Right kidney (tissue), 1 donor: Measurements from ENCODE around the gene POLR2H.
"Not testable (repeated sequence)": the region's sequence is repeated elsewhere in the genome, so short reads cannot be mapped to it uniquely, and the experiment has no call there.

Source experiments
- DNase-seq: peaks from one replicate; pipeline ENCODE4 v3.0.0-alpha.2; 2016

The POLR2H gene

DNA sequence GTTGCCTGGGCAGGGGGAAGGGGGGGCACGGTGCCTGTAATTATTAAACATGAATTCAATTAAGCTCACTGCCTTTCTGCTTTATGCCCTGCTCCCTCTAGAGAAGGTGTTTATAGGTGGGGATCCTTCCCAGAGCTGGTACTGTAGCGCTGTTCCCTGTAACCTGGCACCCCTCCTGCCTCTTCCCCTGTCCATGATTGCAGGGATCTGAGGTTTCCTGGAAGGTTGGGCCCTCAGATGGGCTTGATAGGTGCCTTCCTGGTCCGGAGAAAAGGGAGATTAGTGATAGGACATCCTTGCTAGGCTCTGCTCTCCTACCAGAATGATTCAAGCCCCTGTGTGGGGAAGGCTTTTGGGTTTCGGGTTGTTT is 26.2 kb upstream of the POLR2H start:
- no peak for DNase-seq

DNA sequence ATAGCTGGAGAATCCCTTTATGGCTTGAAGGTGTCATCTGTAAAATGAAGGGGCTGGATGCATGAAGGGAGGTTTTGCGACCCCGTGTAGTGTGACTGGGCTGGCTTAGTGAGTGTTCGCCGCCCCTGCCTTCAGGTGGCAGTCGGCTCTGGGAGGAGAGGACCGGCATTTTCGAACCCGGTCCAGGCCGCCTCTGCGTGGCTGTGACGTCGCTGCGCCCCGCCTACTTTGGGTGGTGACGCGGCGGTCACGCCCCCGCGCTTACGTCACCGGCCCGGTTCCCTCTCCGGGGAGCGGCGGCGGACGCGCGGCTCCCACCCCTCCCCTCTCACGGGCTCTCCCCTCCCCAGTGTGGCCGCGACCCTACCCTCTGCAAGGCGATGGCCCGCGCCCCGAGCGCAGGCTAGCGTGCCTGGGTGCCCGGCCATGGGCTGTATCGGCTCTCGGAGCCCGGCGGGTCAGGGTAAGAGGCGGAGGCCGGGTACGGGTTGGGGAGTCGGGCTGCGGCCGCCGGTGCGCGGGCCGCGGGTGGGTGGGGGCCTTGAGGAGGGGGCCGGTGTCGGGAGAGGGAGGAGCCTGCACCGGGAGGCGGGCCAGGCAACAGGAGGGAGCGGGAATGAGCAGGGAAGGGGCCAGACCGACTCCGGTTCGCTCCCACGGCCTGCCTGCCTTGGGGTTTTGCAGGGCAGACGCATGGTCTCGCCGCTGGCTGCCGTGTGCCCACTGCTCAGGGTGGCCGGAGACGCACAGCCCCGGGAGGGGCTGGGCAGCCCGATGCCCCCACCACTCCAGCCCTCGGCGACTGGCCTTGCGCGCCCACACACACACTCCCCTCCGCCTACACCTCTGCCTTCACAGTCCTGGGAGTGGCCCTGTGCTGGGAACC is 25.6 kb upstream of the POLR2H start:
- peak; percentile 90 for DNase-seq

DNA sequence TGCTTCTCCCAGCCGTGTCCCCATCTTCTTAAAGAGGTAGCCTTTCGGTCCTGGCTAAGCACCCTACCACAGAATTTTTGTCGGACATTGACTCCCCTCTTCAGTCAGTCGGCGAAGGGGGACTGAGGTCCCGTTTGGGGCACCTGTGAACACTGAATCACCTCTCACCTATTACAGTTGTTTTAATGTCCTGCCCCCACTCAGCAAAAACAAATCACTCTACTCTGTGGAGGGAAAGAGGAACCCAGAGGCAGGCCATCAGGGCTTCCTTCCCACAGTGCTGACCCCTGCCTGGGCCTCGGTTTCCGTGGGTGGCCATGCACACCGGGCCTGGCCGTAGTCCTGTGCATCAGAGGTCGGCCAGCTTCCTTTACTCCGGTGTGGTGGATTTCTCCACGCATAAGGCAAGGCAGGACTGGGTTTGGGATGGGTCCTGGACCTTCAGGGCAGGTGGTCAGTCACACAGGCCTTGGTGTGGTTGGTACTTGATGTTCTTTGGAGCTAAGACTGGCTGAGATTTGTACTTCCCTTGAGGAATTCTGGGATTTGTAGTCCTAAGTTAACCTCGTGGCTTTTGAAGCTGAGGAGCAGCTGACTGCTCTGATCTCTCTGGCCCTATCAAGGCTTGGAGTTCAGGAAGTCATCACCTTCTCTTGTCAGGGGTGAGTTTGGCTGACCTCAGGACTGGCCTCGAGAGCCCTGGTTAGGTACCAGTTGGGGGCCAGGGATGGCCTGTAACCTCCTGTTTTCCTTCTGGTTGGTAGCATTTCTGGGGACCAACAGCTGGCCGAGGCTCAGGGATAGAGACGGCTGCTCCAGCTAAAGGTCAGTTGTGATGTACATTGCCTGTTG is 24.7 kb upstream of the POLR2H start:
- peak; percentile 70 for DNase-seq

DNA sequence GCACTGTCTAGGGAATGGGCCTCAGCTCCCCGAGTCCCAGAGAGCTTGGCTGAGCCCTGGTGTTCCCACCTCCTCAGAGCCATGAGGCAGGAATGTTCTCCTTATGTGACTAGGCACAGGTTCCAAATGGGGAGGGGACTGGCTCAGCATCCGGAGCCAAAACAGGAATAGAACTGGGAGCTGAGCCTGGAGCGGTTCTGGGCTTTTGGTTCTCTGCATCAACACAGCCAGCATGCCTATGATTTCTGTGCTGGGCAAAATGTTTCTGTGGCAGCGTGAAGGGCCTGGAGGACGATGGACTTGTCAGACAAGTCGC is 24.2 kb upstream of the POLR2H start, which contains the start of gene FAM131A:
TSS of gene FAM131A (plus strand) at position 202 of the 316 bp plus-strand sequence. CDS start at position 233, 31 bp downstream.
- DNase-seq: no peak

DNA sequence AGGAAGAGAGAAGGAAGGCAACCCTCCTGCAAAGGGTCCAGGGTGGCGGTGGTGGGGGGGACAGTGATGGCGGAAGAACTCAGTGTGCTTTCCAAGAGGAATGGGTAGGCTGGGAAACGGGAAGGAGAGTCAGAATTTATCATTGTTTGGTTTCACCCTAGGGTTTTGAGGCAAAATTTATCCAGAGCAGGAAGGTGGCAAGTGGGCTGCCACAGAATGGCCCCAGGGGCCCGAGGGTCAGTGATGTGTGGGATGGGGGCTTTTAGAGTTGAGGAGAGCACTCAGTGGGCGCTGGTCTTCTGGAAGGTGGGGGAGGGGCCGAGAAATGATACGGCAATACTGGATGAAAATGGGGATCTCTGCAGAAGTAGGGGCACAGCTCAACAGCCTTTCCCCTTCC is 23.5 kb upstream of the POLR2H start:
- no peak for DNase-seq

DNA sequence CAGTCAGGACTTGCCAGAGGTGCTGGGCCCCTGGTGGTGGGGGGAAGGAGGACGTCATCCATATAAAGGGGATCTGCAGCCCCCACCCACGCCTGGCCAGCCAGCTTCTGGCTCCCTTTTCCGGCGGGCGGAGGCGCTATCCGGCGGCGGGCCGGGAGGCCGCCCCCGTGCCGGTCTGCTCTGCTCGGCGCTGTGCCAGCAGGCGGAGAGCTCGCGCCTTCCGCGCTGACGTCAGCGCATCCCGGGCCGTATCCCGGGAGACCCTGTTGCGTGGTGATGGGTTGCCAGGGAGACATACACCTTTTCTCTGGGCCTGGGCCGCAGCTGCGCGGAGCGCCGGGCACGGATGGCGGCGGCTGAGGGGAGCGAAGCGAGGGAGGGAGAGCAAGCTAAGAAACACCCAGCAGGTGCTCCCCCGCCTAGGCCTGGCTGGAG is 23.0 kb upstream of the POLR2H start:
- DNase-seq: peak; percentile 76

DNA sequence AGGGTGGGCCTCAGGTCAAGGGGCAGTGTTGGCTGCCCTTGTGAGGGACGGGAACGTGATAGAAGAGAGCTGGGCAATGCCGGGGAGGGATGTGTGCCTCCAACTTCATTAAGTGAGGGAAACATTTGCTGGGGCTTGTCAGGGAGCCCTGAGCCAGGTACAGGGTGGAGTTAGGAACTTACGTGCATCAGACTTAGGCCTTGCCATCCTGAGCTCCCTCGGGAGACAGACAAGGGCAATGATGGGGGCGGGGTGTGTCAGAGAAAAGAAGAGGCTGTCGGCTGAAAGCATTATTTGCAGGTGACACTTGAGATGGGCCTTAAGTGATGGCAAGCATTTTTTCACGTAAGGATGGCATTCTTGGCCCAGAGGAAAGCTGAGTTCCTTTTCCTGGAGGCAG is 22.5 kb upstream of the POLR2H start:
- peak; percentile 21 for DNase-seq

DNA sequence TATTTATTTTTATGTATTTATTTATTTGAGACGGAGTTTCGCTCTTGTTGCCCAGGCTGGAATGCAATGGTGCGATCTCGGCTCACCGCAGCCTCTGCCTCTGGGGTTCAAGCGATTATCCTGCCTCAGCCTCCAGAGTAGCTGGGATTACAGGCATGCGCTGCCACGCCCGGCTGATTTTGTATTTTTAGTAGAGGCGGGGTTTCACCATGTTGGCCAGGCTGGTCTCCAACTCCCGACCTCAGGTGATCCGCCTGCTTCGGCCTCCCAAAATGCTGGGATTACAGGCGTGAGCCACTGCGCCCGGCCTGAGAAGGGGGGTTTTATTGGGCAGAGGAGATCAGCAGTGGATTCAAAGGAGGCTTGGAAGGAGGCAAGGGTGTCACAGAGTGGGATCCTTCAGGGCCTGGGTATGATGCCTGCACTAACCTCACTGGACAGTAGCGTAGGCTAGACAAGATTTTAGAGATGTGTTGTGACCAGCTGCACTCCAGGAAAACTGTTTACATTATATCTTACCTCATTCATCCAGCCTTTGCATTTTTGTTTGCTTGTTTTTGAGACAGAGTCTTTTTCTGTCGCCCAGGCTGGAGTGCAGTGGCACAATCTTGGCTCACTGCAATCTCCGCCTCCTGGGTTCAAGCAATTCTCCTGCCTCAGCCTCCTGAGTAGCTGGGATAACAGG is 21.9 kb upstream of the POLR2H start:
- DNase-seq: not testable (repeated sequence)

DNA sequence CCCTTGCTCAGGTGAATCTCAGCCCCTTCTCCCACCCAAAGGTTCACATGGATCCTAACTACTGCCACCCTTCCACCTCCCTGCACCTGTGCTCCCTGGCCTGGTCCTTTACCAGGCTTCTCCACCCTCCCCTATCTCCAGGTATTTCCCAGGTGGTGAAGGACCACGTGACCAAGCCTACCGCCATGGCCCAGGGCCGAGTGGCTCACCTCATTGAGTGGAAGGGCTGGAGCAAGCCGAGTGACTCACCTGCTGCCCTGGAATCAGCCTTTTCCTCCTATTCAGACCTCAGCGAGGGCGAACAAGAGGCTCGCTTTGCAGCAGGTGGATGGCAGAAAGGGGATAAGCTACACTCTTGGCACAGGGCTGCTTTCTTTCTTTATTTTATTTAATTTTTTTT is 19.6 kb upstream of the POLR2H start:
- DNase-seq: no peak

DNA sequence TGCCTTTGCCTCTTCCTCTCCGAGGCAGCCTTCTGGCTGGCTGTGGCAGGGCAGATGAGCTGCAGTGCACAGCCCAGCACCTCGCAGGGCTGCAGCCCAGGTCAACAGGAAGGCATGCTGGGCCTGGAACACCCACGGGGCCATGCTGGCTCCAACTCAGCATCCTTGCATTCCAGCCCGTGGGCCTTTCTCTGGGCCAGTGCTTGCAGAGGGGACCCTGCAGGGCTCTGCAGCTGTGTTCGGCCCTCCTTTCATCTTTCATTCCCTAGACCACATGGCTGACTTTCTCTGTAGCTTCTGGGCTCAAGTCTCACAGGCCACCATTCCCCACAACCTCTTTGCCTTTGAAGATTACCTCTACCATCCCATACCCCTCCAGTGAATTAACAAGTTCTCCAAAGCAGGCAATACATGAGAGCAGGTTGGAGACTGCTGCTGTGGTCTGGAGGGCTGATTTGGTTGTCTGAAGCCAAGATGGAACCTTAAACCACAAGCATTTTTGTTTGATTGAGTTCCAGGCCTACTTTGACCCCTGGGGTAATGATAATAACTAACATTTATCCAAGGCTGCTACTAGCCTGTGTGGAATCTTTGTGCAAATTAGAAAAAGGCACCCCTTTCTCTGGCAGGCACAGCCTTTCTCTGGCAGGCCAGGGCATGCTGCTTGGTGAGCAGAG is 18.2 kb upstream of the POLR2H start:
- no peak for DNase-seq

DNA sequence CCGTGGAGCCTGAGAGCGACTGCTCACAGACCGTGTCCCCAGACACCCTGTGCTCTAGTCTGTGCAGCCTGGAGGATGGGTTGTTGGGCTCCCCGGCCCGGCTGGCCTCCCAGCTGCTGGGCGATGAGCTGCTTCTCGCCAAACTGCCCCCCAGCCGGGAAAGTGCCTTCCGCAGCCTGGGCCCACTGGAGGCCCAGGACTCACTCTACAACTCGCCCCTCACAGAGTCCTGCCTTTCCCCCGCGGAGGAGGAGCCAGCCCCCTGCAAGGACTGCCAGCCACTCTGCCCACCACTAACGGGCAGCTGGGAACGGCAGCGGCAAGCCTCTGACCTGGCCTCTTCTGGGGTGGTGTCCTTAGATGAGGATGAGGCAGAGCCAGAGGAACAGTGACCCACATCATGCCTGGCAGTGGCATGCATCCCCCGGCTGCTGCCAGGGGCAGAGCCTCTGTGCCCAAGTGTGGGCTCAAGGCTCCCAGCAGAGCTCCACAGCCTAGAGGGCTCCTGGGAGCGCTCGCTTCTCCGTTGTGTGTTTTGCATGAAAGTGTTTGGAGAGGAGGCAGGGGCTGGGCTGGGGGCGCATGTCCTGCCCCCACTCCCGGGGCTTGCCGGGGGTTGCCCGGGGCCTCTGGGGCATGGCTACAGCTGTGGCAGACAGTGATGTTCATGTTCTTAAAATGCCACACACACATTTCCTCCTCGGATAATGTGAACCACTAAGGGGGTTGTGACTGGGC is 16.8 kb upstream of the POLR2H start:
- DNase-seq: peak; percentile 33

DNA sequence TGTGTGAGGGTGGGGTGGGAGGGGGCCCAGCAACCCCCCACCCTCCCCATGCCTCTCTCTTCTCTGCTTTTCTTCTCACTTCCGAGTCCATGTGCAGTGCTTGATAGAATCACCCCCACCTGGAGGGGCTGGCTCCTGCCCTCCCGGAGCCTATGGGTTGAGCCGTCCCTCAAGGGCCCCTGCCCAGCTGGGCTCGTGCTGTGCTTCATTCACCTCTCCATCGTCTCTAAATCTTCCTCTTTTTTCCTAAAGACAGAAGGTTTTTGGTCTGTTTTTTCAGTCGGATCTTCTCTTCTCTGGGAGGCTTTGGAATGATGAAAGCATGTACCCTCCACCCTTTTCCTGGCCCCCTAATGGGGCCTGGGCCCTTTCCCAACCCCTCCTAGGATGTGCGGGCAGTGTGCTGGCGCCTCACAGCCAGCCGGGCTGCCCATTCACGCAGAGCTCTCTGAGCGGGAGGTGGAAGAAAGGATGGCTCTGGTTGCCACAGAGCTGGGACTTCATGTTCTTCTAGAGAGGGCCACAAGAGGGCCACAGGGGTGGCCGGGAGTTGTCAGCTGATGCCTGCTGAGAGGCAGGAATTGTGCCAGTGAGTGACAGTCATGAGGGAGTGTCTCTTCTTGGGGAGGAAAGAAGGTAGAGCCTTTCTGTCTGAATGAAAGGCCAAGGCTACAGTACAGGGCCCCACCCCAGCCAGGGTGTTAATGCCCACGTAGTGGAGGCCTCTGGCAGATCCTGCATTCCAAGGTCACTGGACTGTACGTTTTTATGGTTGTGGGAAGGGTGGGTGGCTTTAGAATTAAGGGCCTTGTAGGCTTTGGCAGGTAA is 16.0 kb upstream of the POLR2H start:
- peak; percentile 66 for DNase-seq

DNA sequence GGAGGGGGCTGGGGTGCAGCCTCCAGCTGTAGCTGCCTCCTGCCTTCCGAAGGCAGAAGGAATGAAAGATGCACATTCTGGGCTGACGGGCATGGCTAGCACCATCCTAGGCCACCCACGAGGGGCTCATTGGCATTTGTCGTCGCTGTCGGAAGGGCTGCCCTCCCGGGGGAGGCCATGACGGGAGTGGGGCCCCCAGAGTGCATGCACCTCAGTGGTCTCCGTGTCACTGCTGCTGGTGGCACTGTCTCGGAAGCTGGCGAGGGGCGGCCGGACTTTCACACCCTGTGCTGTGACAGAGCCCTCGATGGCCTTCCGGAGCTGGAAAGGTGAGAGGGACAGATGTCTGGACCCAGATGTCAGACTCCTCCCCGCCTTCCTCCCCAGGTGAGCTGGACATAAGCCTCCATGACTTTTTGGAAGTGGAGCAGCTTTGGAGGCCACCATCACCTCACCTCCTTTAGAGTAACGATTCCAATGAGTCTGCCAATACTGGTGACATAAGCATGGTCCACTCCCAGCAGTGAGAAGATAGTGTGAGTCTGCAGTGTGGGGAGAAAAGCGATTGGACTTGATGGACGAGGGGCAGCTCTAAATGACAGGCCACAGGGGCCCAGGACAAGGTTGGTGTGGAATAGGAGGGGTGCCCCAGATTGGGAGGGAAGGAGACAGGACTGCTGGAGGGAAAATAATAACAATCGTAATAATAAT is 14.9 kb upstream of the POLR2H start:
- DNase-seq: no peak

DNA sequence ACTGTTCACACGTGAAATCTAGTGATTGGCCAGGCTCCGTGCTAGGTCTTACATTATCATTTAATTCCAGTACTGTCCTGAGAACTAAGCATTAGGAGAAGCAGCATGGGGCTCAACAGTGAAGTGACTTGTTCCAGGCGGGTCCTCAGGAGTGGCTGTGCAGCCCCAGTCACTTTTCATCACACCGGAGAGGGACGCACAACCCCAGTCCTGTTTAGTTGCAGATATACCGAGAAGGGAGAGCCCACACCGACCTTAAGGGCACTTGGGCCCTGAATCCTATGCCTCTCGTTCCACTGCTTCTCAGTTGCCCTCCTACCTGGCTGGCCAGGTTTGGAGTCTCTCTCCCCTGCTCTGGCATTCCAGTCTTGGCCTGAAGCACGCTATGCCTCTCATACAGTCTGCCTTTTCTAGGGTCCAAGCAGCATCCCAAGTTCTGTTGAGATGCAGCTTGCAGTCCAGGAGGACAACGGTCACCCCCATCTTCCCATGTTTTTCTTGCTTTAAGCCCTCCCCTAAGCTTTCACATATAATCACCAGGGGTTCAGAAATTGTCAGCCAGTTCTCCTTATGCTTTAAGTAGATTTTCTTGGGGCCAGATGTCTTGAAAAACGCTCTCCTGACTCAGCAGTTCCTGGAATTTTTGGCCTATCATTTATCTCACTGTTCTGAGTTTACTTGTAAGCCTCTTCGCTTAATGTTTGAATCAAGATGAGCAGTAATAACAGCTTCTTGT is 14.0 kb upstream of the POLR2H start:
- DNase-seq: no peak

DNA sequence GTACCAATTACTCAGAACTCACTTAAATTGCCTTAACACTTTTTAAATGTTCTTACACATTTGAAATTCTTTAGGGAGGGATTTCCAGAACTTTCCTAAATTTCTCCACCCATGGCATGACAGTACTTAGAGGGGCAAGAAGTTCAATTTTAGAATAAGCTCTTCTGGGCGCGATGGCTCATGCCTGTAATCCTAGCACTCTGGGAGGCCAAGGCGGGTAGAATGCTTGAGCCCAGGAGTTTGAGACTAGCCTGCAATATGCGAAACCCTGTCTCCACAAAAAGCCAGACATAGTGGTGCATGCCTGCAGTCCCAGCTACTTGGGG is 13.5 kb upstream of the POLR2H start:
- no peak for DNase-seq

DNA sequence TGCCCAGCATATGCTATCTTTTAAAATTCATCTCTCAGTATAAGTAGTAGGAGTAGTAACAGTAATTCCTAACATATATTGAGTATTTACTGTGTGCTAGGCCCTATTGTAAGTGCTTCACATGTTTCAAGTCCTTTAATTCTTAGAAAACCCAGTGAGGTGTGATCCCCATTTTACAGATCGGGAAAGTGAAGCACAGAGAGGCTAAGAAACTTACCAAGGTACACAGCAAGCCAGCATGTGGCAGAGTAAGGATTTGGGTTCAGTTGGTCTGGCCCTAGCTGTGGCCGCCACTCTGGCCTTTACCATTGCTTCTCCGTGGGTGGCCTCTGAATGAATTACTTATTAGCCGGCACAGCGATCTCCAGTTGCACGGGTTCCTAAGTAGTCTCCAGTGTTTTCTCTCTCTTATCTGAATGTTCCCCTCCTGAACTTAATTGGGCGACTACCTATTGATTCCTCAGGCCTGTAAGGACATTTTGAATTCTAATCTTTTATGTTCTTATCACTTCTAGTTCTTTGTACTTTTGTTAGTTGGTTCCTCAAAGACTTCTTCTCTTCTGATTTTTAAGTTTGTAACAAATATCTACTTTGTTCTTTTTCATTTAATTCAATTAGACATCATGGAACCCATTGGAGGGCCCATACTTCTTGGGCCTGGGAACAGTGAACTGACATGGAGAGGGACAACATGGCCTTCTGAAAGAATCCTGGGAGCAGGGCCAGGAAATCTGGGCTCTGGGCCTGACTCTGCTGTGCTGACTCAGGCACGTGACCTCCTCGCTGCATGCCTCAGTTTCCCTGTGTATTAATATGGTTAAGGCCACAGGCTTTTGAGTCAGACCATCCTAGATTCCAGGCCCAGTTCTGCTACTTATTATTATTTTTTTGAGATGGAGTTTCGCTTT is 11.7 kb upstream of the POLR2H start:
- DNase-seq: no peak

DNA sequence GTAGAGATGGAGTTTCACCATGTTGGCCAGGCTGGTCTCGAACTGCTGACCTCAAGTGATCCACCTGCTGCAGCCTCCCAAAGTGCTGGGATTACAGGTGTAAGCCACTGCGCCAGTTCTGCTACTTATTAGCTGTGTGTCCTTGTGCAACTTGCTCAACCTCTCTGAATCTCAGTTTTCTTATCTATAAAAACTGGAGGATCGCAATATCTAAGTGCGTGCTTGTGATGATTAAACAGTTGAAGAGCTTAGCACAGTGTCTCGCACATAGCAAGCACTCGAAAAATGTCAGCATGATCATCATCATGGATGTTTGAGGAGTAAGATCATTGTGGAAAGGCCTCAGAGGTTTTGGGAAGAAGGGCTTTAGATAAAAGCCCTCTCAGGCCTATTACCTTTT is 10.9 kb upstream of the POLR2H start:
- no peak for DNase-seq

DNA sequence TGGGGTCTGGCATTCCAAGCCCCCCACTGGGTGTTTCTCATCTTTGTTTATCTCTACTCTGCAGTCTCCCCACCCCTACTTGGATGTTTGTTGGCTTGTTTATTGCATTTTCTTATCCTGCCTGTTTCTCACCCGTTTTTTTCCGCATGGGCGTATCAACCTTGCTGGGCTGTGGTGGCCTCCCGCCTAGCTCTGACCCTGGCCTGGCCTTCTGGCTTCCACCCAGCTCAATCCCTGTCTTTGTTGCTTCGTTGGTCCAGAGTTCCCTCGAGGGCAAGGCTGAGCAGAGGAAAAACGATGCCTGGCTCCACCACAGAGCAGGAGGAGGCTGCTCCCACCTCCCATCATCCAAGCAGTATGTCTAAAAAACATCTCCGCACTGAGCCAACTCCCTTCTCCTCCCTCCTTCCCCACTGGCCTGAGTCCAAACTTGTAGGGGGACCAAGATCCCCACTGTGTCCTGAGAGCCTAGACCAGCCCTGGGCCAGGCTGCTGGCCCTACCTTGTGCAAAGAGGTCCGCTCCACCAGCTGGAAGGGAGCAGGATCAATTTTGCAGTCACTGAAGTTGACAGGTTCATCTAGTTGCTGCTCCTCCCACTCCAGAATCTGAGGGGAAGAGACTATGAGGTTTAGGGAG is 9.9 kb upstream of the POLR2H start:
- no peak for DNase-seq
